ENCODE measurements around the gene HDAC3. TPM values are rescaled to one million over a fixed set of nuclear protein-coding genes. Genes with fewer than 3 reads are reported as not detected.

The HDAC3 gene
- total RNA-seq, 2 experiments from 2014 or later, result 94.8 to 98.3 TPM

DNA sequence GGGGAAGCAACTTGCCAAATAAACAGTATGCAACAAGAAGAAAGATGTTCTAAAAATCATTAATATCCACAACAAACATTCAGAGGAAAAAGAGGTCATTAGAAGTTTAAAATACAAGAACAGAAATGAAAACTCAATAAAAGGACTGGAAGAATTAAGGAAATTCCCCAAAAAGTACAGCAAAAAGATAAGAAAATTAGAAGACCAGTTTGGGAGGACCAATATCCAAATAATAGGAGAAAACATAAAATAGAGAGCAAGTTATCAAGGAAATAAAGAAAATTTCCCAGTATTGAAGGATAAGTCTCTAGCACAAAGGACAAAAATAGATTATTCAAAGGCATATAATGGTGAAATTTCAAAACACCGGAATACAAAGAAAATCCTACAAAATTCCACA lies 39.8 kb downstream of the HDAC3 start:
- TF ChIP-seq, protein P1, sequence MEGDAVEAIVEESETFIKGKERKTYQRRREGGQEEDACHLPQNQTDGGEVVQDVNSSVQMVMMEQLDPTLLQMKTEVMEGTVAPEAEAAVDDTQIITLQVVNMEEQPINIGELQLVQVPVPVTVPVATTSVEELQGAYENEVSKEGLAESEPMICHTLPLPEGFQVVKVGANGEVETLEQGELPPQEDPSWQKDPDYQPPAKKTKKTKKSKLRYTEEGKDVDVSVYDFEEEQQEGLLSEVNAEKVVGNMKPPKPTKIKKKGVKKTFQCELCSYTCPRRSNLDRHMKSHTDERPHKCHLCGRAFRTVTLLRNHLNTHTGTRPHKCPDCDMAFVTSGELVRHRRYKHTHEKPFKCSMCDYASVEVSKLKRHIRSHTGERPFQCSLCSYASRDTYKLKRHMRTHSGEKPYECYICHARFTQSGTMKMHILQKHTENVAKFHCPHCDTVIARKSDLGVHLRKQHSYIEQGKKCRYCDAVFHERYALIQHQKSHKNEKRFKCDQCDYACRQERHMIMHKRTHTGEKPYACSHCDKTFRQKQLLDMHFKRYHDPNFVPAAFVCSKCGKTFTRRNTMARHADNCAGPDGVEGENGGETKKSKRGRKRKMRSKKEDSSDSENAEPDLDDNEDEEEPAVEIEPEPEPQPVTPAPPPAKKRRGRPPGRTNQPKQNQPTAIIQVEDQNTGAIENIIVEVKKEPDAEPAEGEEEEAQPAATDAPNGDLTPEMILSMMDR (IDR thresholded peaks at IDR 0.05), result no peak
- ATAC-seq (no peak), DNase-seq (no peak)
- H3K36me3 Mint-ChIP-seq (ENCODE audit: low read depth), result peaks cover 33% of the 10 kb centered on the region
- intact Hi-C loops (cut with micrococcal nuclease), result no loop called here
- H3K27ac Mint-ChIP-seq, result peak overlapping the region; percentile 69
- ChIA-PET CTCF (interaction anchor here (0.9 to 5.2 kb wide), 4 partner anchors 23 to 40 kb away, joined by 3 to 47 read pairs (median 20); partner anchors contain the start of genes DIAPH1, HDAC3 and RELL2), POLR2A (interaction anchor here (1.0 to 2.6 kb wide), 2 partner anchors 12 to 23 kb away, joined by 3 to 9 read pairs; no protein-coding TSS in a partner anchor)
- peaks cover 1% of the 10 kb centered on the region for H3K9me3 Mint-ChIP-seq
- H3K27me3 Mint-ChIP-seq, result no peaks in the 10 kb centered on the region
- H3K4me1 Mint-ChIP-seq (ENCODE audit: low read depth), result peaks cover 67% of the 10 kb centered on the region
- no peak overlapping the region for H3K4me3 Mint-ChIP-seq

DNA sequence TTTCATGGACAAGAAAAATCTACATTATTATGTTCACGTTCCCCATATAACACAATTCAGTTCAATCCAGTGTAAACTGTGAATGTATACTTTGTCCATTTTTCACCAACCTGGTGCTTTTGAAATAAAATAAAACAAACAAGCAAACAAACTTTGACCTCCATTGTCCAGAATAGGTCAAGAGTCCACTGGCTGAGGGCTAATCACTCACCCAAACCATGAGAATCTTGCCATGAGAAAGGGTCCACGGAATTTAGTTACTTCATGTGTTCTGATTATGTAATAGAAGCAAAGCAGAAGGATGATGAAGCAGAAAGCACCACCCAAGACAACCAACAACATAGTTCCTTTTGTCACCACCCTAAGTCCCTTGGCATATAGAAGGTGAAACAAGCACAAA lies 46.5 kb downstream of the HDAC3 start:
- Mint-ChIP-seq H3K36me3 (ENCODE audit: low read depth) (peaks cover 40% of the 10 kb centered on the region), H3K4me1 (ENCODE audit: low read depth) (peaks cover 43% of the 10 kb centered on the region), H3K27ac (no peak overlapping the region), H3K27me3 (no peaks in the 10 kb centered on the region), H3K9me3 (no peaks in the 10 kb centered on the region), H3K4me3 (no peak overlapping the region)
- intact Hi-C loops (cut with micrococcal nuclease), result loop anchor here (5.0 kb wide), 1 partner anchor 47 kb away; the partner anchor contains the start of genes HDAC3 and RELL2
- TF ChIP-seq, protein P1 (IDR thresholded peaks at IDR 0.05), result no peak
- ATAC-seq, result no peak
- ChIA-PET POLR2A (interaction anchor here (1.0 to 4.2 kb wide), 2 partner anchors 29 to 47 kb away, joined by 3 to 28 read pairs; partner anchors contain the start of genes HDAC3 and RELL2), CTCF (interaction anchor here (1.0 to 6.4 kb wide), 6 partner anchors 23 to 66 kb away, joined by 3 to 297 read pairs (median 14); partner anchors contain the start of genes DIAPH1, HDAC3 and RELL2)
- no peak for DNase-seq

DNA sequence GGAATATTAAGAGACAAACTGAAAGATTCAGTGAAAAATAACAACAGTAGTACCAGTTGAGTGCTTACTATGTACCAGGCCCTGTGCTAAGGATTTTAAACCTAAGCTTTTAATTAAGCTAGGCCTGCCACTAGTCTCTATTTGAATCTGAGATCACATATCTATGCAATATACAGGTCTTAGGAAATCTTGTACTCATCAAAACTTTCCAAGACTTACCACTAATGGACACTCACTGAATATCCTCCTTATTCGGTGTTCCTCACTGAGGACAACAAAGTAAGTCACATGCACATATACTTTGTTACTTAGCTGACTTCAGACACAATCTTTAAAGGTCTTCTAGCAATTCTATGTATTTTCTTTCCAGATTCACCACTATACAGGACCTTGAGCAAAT lies 50.4 kb downstream of the HDAC3 start:
- Mint-ChIP-seq H3K9me3 (no peaks in the 10 kb centered on the region), H3K4me3 (no peak overlapping the region), H3K27me3 (no peaks in the 10 kb centered on the region), H3K4me1 (ENCODE audit: low read depth) (peaks cover 26% of the 10 kb centered on the region), H3K27ac (no peak overlapping the region), H3K36me3 (ENCODE audit: low read depth) (peaks cover 56% of the 10 kb centered on the region)
- TF ChIP-seq, protein P1 (IDR thresholded peaks at IDR 0.05), result no peak
- DNase-seq (no peak), ATAC-seq (no peak)
- ChIA-PET CTCF (interaction anchor here (1.2 to 2.0 kb wide), 3 partner anchors 22 to 48 kb away, joined by 3 to 9 read pairs (median 4); partner anchors contain the start of gene DIAPH1), POLR2A (interaction anchor here (2.1 kb wide), 1 partner anchor 33 kb away, joined by 10 read pairs; the partner anchor contains the start of gene DIAPH1)
- intact Hi-C loops (cut with micrococcal nuclease), result no loop called here

DNA sequence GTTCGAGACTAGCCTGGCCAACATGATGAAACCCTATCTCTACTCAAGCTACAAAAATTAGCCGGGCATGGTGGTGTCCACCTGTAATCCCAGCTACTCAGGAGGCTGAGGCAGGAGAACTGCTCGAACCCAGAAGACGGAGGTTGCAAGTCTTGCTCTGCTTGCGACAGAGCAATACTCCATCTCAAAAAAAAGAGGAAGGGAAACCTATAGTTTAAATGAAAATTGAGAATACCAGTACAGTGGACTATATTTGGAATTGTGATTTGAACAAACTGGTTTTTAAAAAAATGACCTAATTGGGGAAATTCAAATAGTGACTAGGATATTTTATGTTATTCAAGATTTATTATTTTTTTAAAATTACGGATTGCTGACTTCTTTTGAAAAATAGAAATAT lies 51.1 kb downstream of the HDAC3 start:
- no peaks in the 10 kb centered on the region for H3K27me3 Mint-ChIP-seq
- DNase-seq (no peak), ATAC-seq (no peak)
- peaks cover 55% of the 10 kb centered on the region for H3K36me3 Mint-ChIP-seq (ENCODE audit: low read depth)
- intact Hi-C loops (cut with micrococcal nuclease), result no loop called here
- H3K4me3 Mint-ChIP-seq, result no peak overlapping the region
- ChIA-PET CTCF (interaction anchor here (0.9 to 2.0 kb wide), 6 partner anchors 10 to 48 kb away, joined by 3 to 10 read pairs (median 4); partner anchors contain the start of gene DIAPH1), POLR2A (no interaction called here)
- H3K4me1 Mint-ChIP-seq (ENCODE audit: low read depth), result peaks cover 23% of the 10 kb centered on the region
- TF ChIP-seq, protein P1 (IDR thresholded peaks at IDR 0.05), result no peak
- no peaks in the 10 kb centered on the region for H3K9me3 Mint-ChIP-seq
- no peak overlapping the region for H3K27ac Mint-ChIP-seq

DNA sequence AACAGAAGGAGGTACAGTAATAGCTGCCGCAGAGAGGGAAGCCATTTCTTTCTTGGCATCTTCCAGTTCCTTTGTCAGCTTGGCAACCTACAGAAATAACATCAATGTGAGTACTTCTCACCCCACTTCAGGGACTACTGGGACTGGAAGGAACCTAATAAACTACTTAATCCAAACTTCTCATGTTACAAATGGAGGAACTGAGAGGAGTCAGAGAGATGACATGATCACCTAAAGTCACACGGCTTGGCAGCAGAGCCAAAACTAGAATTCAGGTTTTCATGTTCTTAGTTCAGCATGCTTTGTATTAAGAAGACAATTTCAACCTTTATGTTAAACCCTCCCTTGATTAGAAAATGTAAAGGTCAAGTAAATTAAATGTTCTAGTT lies 62.5 kb downstream of the HDAC3 start:
- POLR2A ChIA-PET, result interaction anchor here (0.8 kb wide), 1 partner anchor 10 kb away, joined by 3 read pairs; no protein-coding TSS in a partner anchor
- intact Hi-C loops (cut with micrococcal nuclease), result no loop called here

More for the DNA sequence above, 62.5 kb downstream of the HDAC3 start:
- Mint-ChIP-seq H3K4me3 (no peak overlapping the region), H3K4me1 (ENCODE audit: low read depth) (no peaks in the 10 kb centered on the region), H3K27me3 (no peaks in the 10 kb centered on the region), H3K36me3 (ENCODE audit: low read depth) (peaks cover 58% of the 10 kb centered on the region), H3K9me3 (no peaks in the 10 kb centered on the region), H3K27ac (no peak overlapping the region)
- CTCF ChIA-PET, result interaction anchor here (1.3 to 2.7 kb wide), 3 partner anchors 10 to 45 kb away, joined by 3 to 26 read pairs (median 7); no protein-coding TSS in a partner anchor
- no peak for DNase-seq
- no peak for ATAC-seq
- TF ChIP-seq, protein P1 (IDR thresholded peaks at IDR 0.05), result no peak

Data from activated CD8-positive, alpha-beta T cell treated with anti-CD3 and anti-CD28 coated beads for 36 hours (primary cell).